ENCODE results near the gene AFP. TPM values are rescaled to one million over a fixed set of nuclear protein-coding genes. Genes with fewer than 3 reads are reported as not detected.

The AFP gene
- total and polyA plus RNA-seq, 2 of the 13 experiments (the other 11 are each of a cell fraction or from before 2014, with no cell fraction given): 9,434 to 13,105 TPM

DNA sequence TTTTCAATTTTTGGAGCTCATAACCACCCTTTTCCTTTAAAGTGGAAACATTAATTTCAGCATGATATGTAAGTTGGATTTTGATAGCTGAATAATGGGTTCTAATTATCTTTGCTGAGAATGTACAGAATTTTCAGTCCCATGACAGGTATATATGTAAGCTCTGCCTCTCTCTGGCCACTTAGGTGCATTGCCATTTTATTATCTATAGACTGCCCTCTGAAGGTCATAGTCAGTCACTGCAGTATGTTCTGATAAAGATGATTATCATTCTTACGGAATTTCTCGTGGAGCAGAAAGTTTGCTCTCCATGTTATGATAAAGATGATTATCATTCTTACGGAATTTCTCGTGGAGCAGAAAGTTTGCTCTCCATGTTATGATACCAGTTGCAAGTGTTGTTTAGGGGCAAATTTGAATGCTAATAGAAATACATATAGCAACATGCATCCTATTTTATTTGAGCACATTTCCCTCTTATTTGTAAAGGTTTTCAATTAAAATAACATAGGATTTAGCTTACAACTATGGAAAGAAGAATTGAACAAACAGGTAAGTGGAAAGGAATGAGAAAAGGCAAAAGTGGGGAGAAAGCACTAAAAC, 10.4 kb downstream of the AFP start (continued):
- peak; percentile 22 for TF ChIP-seq MED1 (CRISPR knock-in tag; IDR thresholded peaks at IDR 0.05)
- no peak for TF ChIP-seq HHEX (CRISPR knock-in tag; IDR thresholded peaks at IDR 0.05)
- TF ChIP-seq ISL2 (CRISPR knock-in tag; IDR thresholded peaks at IDR 0.05): 0 out of 2 replicates have a peak, but pooled peaks have one; percentile 18
- TF ChIP-seq SP140L (CRISPR knock-in tag; IDR thresholded peaks at IDR 0.05; ENCODE audit: borderline replicate concordance): no peak
- TF ChIP-seq ZNF713 (CRISPR knock-in tag; IDR thresholded peaks at IDR 0.05): no peak
- no peak for TF ChIP-seq ZNF512 (CRISPR knock-in tag; IDR thresholded peaks at IDR 0.05)
- peak; percentile 68; the same call in 1 of the 2 replicates for TF ChIP-seq PAF1 (CRISPR knock-in tag; IDR thresholded peaks at IDR 0.05)
- no peak for TF ChIP-seq MAX (IDR thresholded peaks at IDR 0.05)
- TF ChIP-seq HDAC2 (CRISPR knock-in tag; IDR thresholded peaks at IDR 0.05): no peak
- TF ChIP-seq, protein P1, sequence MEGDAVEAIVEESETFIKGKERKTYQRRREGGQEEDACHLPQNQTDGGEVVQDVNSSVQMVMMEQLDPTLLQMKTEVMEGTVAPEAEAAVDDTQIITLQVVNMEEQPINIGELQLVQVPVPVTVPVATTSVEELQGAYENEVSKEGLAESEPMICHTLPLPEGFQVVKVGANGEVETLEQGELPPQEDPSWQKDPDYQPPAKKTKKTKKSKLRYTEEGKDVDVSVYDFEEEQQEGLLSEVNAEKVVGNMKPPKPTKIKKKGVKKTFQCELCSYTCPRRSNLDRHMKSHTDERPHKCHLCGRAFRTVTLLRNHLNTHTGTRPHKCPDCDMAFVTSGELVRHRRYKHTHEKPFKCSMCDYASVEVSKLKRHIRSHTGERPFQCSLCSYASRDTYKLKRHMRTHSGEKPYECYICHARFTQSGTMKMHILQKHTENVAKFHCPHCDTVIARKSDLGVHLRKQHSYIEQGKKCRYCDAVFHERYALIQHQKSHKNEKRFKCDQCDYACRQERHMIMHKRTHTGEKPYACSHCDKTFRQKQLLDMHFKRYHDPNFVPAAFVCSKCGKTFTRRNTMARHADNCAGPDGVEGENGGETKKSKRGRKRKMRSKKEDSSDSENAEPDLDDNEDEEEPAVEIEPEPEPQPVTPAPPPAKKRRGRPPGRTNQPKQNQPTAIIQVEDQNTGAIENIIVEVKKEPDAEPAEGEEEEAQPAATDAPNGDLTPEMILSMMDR (CRISPR knock-in tag; IDR thresholded peaks at IDR 0.05): peak; percentile 75
- TF ChIP-seq ZNF546 (CRISPR knock-in tag; conservative IDR thresholded peaks at IDR 0.05): no peak
- TF ChIP-seq ZNF430 (CRISPR knock-in tag; IDR thresholded peaks at IDR 0.05): no peak
- TF ChIP-seq SMAD3 (CRISPR knock-in tag; IDR thresholded peaks at IDR 0.05): 0 out of 2 replicates have a peak, but pooled peaks have one; percentile 23
- no peak for TF ChIP-seq GATA4 (IDR thresholded peaks at IDR 0.05; ENCODE audit: borderline replicate concordance, low read depth)
- TF ChIP-seq ZNF776 (CRISPR knock-in tag; IDR thresholded peaks at IDR 0.05): no peak
- TF ChIP-seq ZGPAT (CRISPR knock-in tag; IDR thresholded peaks at IDR 0.05): 0 out of 2 replicates have a peak, but pooled peaks have one; percentile 40
- TF ChIP-seq RAD21 (CRISPR knock-in tag; IDR thresholded peaks at IDR 0.05): peak; percentile 75
- TF ChIP-seq NR0B2 (CRISPR knock-in tag; IDR thresholded peaks at IDR 0.05): no peak
- TF ChIP-seq NFKBIZ (CRISPR knock-in tag; IDR thresholded peaks at IDR 0.05): no peak
- TF ChIP-seq JARID2 (CRISPR knock-in tag; IDR thresholded peaks at IDR 0.05; ENCODE audit: insufficient replicate concordance): no peak
- TF ChIP-seq ZNF614 (CRISPR knock-in tag; IDR thresholded peaks at IDR 0.05; ENCODE audit: borderline replicate concordance): no peak
- 0 out of 2 replicates have a peak, but pooled peaks have one; percentile 47 for TF ChIP-seq SMYD3 (CRISPR knock-in tag; IDR thresholded peaks at IDR 0.05)
- no peak for TF ChIP-seq JUNB (CRISPR knock-in tag; IDR thresholded peaks at IDR 0.05; ENCODE audit: borderline replicate concordance)
- TF ChIP-seq ZKSCAN5 (CRISPR knock-in tag; IDR thresholded peaks at IDR 0.05): no peak
- no peak for TF ChIP-seq CEBPB (IDR thresholded peaks at IDR 0.05; ENCODE audit: borderline replicate concordance, low read depth, low read length)
- TF ChIP-seq NFYC (CRISPR knock-in tag; IDR thresholded peaks at IDR 0.05): no peak
